HepG2 (cell line): ENCODE results near the gene DENND5A. TPM values are rescaled to one million over a fixed set of nuclear protein-coding genes. Genes with fewer than 3 reads are reported as not detected.

Experiments used
- ATAC-seq: fragments of 200-7000 bp; cut with Tn5 transposase; 3 replicates; pipeline ENCODE4 v1.9.1; 2020; ENCODE audit warnings: mild to moderate bottlenecking, moderate library complexity
- BruUV-seq: library from RNA; stranded (reverse); fragments of 400-500 nt; replicated peaks from 2 replicates; lab custom pipeline; 2021; lab: Mats Ljungman, UMichigan
- CTCF ChIA-PET: fragments of 300-600 bp; formaldehyde crosslinking; extraction: SDS; loops from one replicate; lab custom pipeline; 2021; ENCODE audit warnings: low total read pairs, inconsistent platforms, low intra/inter-chr PET ratio; lab: Yijun Ruan, JAX
- POLR2A ChIA-PET: fragments of 350-600 bp; sonication (Branson Sonifier 250); formaldehyde crosslinking; loops from one replicate; lab custom pipeline; 2020; ENCODE audit warnings: antibody characterized with exemption, inconsistent platforms; lab: Yijun Ruan, JAX
- DNase-seq: peaks from one replicate; pipeline ENCODE4 v3.0.0-alpha.2; 2015; ENCODE audit warnings: low spot score
- FAIRE-seq: peaks from 3 replicates; lab custom pipeline; 2011; peaks lifted over from hg19 to GRCh38; lab: Jason Lieb, UNC
- H2AFZ ChIP-seq: one replicate; pipeline ENCODE4 v1.6.1; 2011; ENCODE audit warnings: low read length, inconsistent platforms
- H3K27ac ChIP-seq: fragments of 300-600 bp; 3 replicates; pipeline ENCODE4 v1.8.0; 2011; ENCODE audit warnings: mixed run types, mild to moderate bottlenecking, mixed read lengths, low read length, inconsistent platforms; ENCODE audit not compliant: insufficient read depth; ENCODE audit errors: extremely low read length
- H3K27me3 ChIP-seq, 2 experiments: fragments of 200-600 bp in 1 of 2; 2 replicates in 1 of 2; 3 replicates in 1 of 2; pipeline versions ENCODE4 v1.6.0 to v1.8.0; 2011; ENCODE audit warnings: low read length in 2 of 2, mild to moderate bottlenecking in 2 of 2, moderate library complexity in 2 of 2, inconsistent platforms in 1 of 2; ENCODE audit not compliant: insufficient read depth in 2 of 2, control insufficient read depth in 1 of 2
- H3K36me3 ChIP-seq, 2 experiments: fragments of 200-600 bp in 1 of 2; replicated peaks in 1 of 2; 2 replicates in 1 of 2; 3 replicates in 1 of 2; pipeline versions ENCODE4 v1.5.1 to v1.8.0; 2011; ENCODE audit warnings: low read length in 2 of 2, inconsistent platforms in 1 of 2; ENCODE audit not compliant: insufficient read depth in 2 of 2, control insufficient read depth in 1 of 2
- H3K4me1 ChIP-seq: 2 replicates; pipeline ENCODE4 v1.5.1; 2012; ENCODE audit warnings: low read length, inconsistent platforms; ENCODE audit not compliant: insufficient read depth
- H3K4me2 ChIP-seq: 2 replicates; pipeline ENCODE4 v1.6.0; 2011; ENCODE audit warnings: low read depth, low read length, inconsistent platforms
- H3K4me3 ChIP-seq, 3 experiments: fragments of 200-600 bp in 1 of 3; sonication (generic), shearing (Covaris generic) in 1 of 3; replicated peaks in 1 of 3; 2 replicates each; pipeline ENCODE4 v1.5.1; 2011 to 2016; ENCODE audit warnings: low read length in 3 of 3, inconsistent platforms in 2 of 3, low read depth in 2 of 3, mild to moderate bottlenecking in 2 of 3, control low read depth in 1 of 3, mixed read lengths in 1 of 3; ENCODE audit not compliant: insufficient read depth in 1 of 3
- H3K79me2 ChIP-seq: one replicate; pipeline ENCODE4 v1.6.1; 2011; ENCODE audit warnings: low read length, inconsistent platforms; ENCODE audit not compliant: insufficient read depth
- H3K9ac ChIP-seq: 2 replicates; pipeline ENCODE4 v1.6.0; 2011; ENCODE audit warnings: mild to moderate bottlenecking, low read depth, low read length, inconsistent platforms; ENCODE audit not compliant: insufficient read depth
- H3K9me3 ChIP-seq: 2 replicates; pipeline ENCODE4 v1.5.1; 2012; ENCODE audit warnings: mild to moderate bottlenecking, low read length
- H4K20me1 ChIP-seq: 2 replicates; pipeline ENCODE4 v1.6.0; 2011; ENCODE audit warnings: inconsistent platforms, mild to moderate bottlenecking, low read length, moderate library complexity; ENCODE audit not compliant: insufficient read depth
- FOXA1 ChIP-seq, 2 experiments: fragments of 450-650 bp in 1 of 2; sonication (generic) in 1 of 2; formaldehyde crosslinking in 1 of 2; IDR thresholded peaks; 2 replicates each; pipeline versions ENCODE4 v1.4.0 to v1.6.1; 2016 to 2020; ENCODE audit warnings: missing genetic modification reagents in 1 of 2
- NKX3-1 ChIP-seq: sonication (generic); formaldehyde crosslinking; IDR thresholded peaks from 2 replicates; pipeline ENCODE4 v1.5.0; 2020; ENCODE audit warnings: missing genetic modification reagents
- SP4 ChIP-seq: sonication (generic); formaldehyde crosslinking; IDR thresholded peaks from 2 replicates; pipeline ENCODE4 v1.8.1; 2023; ENCODE audit warnings: mild to moderate bottlenecking, missing genetic modification reagents
- TGIF2 ChIP-seq: IDR thresholded peaks from 2 replicates; pipeline ENCODE4 v1.6.1; 2016; ENCODE audit warnings: control low read depth, missing compliant biosample characterization
- TRIM24 ChIP-seq: sonication (generic); formaldehyde crosslinking; IDR thresholded peaks from 2 replicates; pipeline ENCODE4 v1.8.0; 2022; ENCODE audit warnings: mild to moderate bottlenecking, missing genetic modification reagents
- ZNF30 ChIP-seq: sonication (generic); formaldehyde crosslinking; IDR thresholded peaks from 2 replicates; pipeline ENCODE4 v1.5.0; 2020; ENCODE audit warnings: mild to moderate bottlenecking, missing genetic modification reagents
- ZNF354B ChIP-seq: sonication (generic); formaldehyde crosslinking; IDR thresholded peaks from 2 replicates; pipeline ENCODE4 v1.8.0; 2022; ENCODE audit warnings: mild to moderate bottlenecking, missing genetic modification reagents
- ZNF605 ChIP-seq: sonication (generic); formaldehyde crosslinking; IDR thresholded peaks from 2 replicates; pipeline ENCODE4 v1.8.0; 2022; ENCODE audit warnings: mild to moderate bottlenecking, missing genetic modification reagents
- WGBS: methylation state at CpG from one replicate; pipeline ENCODE4 v1.1.6; 2017; ENCODE audit warnings: low lambda C conversion rate; 5-methylcytosine and 5-hydroxymethylcytosine counted together
- in situ Hi-C: cut with HindIII; loops from 2 replicates; pipeline ENCODE4 v1.10.0; 2017; ENCODE audit warnings: low pct_unique_long_range_greater_than_20kb; ENCODE audit not compliant: extremely low pct_ligation_motif_present
- intact Hi-C: fragments of 100-400 bp; cut with micrococcal nuclease; formaldehyde crosslinking; loops from one replicate; pipeline ENCODE4 v1.10.0; 2022; ENCODE audit not compliant: unreplicated experiment
- polyA plus RNA-seq, 8 experiments: library from polyadenylated mRNA; depleted of rRNA in 3 of 8; stranded (reverse) in 7 of 8; unstranded in 1 of 8; fragments of >200 nt; fragmentation: Illumina TruSeq in 4 of 8; extraction: Trizol in 4 of 8; gene quantifications; 2 replicates each; pipeline versions ENCODE4 v1.2.1 to v1.2.3, GENCODE V29; 2011 to 2016; ENCODE audit warnings: low read depth in 4 of 8, missing spikeins in 1 of 8, mixed read lengths in 1 of 8; ENCODE audit not compliant: insufficient read depth in 1 of 8
- total RNA-seq, 5 experiments: library from RNA; depleted of rRNA; stranded (reverse); fragments of >200 nt; fragmentation: Illumina TruSeq; extraction: Trizol; gene quantifications; 2 replicates each; pipeline ENCODE4 v1.2.3, GENCODE V29; 2016; ENCODE audit warnings: low read depth in 1 of 5
- TF ChIP-seq, protein P1 (sequence below), 2 experiments: sonication (generic) in 1 of 2; formaldehyde crosslinking in 1 of 2; IDR thresholded peaks; 2 replicates each; pipeline versions ENCODE4 v1.5.1 to v1.6.1; 2011 to 2020; ENCODE audit warnings: borderline replicate concordance in 1 of 2, low read depth in 1 of 2, low read length in 1 of 2, mild to moderate bottlenecking in 1 of 2, missing genetic modification reagents in 1 of 2, moderate library complexity in 1 of 2

DENND5A gene
- total and polyA plus RNA-seq, 2 of the 13 experiments (the other 11 are each of a cell fraction or from before 2014, with no cell fraction given), result 63.3 to 145 TPM

DNA sequence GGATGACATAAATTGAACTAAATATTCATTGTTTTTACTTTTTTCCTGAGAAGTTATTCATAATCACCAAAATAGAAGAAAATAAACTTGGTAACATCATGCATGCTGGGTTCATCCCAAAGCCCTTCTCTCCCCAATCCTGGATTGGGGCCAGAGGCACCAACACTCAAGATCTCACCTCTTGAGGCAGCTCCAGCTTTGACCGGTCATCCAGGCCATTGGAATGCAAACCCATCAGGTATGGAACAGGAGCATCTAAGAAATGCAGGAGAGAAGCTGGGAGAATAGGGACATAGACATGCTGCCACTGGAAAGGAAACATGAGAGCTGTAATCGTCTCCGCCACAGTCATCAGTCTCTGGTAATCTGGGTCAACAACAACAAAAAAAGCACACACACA lies 71.8 kb downstream of the DENND5A start (continued):
- TF ChIP-seq, protein P1, sequence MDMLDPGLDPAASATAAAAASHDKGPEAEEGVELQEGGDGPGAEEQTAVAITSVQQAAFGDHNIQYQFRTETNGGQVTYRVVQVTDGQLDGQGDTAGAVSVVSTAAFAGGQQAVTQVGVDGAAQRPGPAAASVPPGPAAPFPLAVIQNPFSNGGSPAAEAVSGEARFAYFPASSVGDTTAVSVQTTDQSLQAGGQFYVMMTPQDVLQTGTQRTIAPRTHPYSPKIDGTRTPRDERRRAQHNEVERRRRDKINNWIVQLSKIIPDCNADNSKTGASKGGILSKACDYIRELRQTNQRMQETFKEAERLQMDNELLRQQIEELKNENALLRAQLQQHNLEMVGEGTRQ (IDR thresholded peaks at IDR 0.05; ENCODE audit: low read depth, low read length), result no peak
- TF ChIP-seq, protein P1 (CRISPR knock-in tag; IDR thresholded peaks at IDR 0.05; ENCODE audit: borderline replicate concordance), result no peak
- TF ChIP-seq SP4 (CRISPR knock-in tag), result no peak
- no peak for TF ChIP-seq NKX3-1 (CRISPR knock-in tag)
- TF ChIP-seq TGIF2 (CRISPR knock-in tag), result no peak
- no peak for TF ChIP-seq ZNF354B (CRISPR knock-in tag)
- no peak for TF ChIP-seq ZNF605 (CRISPR knock-in tag)

DNA sequence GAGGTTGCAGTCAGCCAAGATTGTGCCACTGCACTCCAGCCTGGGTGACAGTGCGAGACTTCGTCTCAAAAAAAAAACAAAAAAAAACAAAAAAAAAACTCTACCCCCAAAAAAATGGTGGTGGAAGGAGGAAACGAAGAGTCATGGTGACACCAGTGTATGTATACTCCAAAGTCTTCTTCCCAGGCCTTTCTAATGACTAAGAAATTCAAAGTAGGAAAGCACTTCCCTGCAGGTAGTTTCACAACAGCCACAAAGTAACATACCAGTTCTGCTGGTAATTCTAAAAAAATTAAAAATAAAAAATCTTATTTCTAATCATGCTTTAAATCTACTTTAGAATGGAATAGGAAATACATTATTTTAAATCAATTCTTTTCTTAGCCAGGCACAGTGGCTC lies 72.6 kb downstream of the DENND5A start:
- Histone ChIP-seq H3K9me3 (no peaks in the 10 kb centered on the region), H3K9ac (no peak overlapping the region), H3K27ac (no peak overlapping the region), H3K27me3 (no peaks in the 10 kb centered on the region), H4K20me1 (no peaks in the 10 kb centered on the region), H3K79me2 (no peaks in the 10 kb centered on the region), H3K4me2 (no peak overlapping the region), H3K4me1 (no peaks in the 10 kb centered on the region), H3K4me3 (no peak overlapping the region), H2AFZ (no peak overlapping the region), H3K36me3 (peaks cover 0 to 19% of the 10 kb centered on the region in 2 experiments; a peak in 4 of 5 replicates)
- TF ChIP-seq ZNF30 (no peak), FOXA1 (IDR thresholded peaks at IDR 0.05) (no peak), FOXA1 (CRISPR knock-in tag; IDR thresholded peaks at IDR 0.05) (no peak), TRIM24 (no peak)
- ChIA-PET POLR2A (no interaction called here), CTCF (no interaction called here)
- DNase-seq (no peak), FAIRE-seq (no peak), ATAC-seq (no peak)
- intact Hi-C loops (no loop called here), in situ Hi-C loops (no loop called here)
- 99% methylated on average over 3 of the region's 3 CpGs for WGBS
- BruUV-seq, result no TSS peak
